Measurements from ENCODE around the gene SLC29A4.

- no peak for TF ChIP-seq CTCF (conservative IDR thresholded peaks at IDR 0.05; ENCODE audit: low read depth, low read length)
- no peak for TF ChIP-seq EZH2 (IDR thresholded peaks at IDR 0.05; ENCODE audit: borderline replicate concordance, low read depth, low read length, poor library complexity, severe bottlenecking)
Observed at GRCh38 chr7:5310822-5311405, 28.2 kb downstream of the SLC29A4 start.

All from A673 (cell line).